Activated T-cell treated with anti-CD3 and anti-CD28 coated beads for 48 hours (primary cell): Measurements from ENCODE around the gene RAVER2.
"Not testable (repeated sequence)": the region's sequence is repeated elsewhere in the genome, so short reads cannot be mapped to it uniquely, and the experiment has no call there.

Source experiments
- DNase-seq: peaks from one replicate; pipeline ENCODE4 v3.0.0-alpha.2; 2020; ENCODE audit warnings: low read depth

The RAVER2 gene

GRCh38 chr1:64744492-64745180, at the start of gene RAVER2:
Gene RAVER2 (plus strand): TSS chr1:64745075. CDS start chr1:64745173, 98 bp downstream.
- DNase-seq, result peak; percentile 50

- no peak for DNase-seq
Observed at GRCh38 chr1:64696879-64697278, 48.0 kb upstream of the RAVER2 start.

GRCh38 chr1:64699327-64699726, 45.5 kb upstream of the RAVER2 start:
- DNase-seq, result no peak

GRCh38 chr1:64701071-64701470, 43.8 kb upstream of the RAVER2 start:
- DNase-seq, result no peak

GRCh38 chr1:64701886-64702285, 43.0 kb upstream of the RAVER2 start:
- DNase-seq, result no peak

- DNase-seq, result not testable (repeated sequence)
Observed at GRCh38 chr1:64702670-64703069, 42.2 kb upstream of the RAVER2 start.

GRCh38 chr1:64703600-64703999, 41.3 kb upstream of the RAVER2 start:
- DNase-seq, result no peak

GRCh38 chr1:64705591-64705990, 39.3 kb upstream of the RAVER2 start:
- DNase-seq, result no peak

GRCh38 chr1:64711266-64711665, 33.6 kb upstream of the RAVER2 start:
- DNase-seq, result no peak

GRCh38 chr1:64712049-64712448, 32.8 kb upstream of the RAVER2 start:
- no peak for DNase-seq

- no peak for DNase-seq
Observed at GRCh38 chr1:64715186-64715585, 29.7 kb upstream of the RAVER2 start.

GRCh38 chr1:64721135-64721534, 23.7 kb upstream of the RAVER2 start:
- no peak for DNase-seq

GRCh38 chr1:64721576-64722145, 23.2 kb upstream of the RAVER2 start:
- DNase-seq, result no peak

- DNase-seq, result no peak
Observed at GRCh38 chr1:64727861-64728260, 17.0 kb upstream of the RAVER2 start.

GRCh38 chr1:64733581-64734286, 11.1 kb upstream of the RAVER2 start:
- no peak for DNase-seq

- no peak for DNase-seq
Observed at GRCh38 chr1:64734287-64734652, 10.6 kb upstream of the RAVER2 start.

GRCh38 chr1:64740687-64741086, 4.2 kb upstream of the RAVER2 start:
- not testable (repeated sequence) for DNase-seq

- no peak for DNase-seq
Observed at GRCh38 chr1:64743954-64744491, 852 bp upstream of the RAVER2 start.

- peak; percentile 3 for DNase-seq
Observed at GRCh38 chr1:64745181-64745985, 508 bp downstream of the RAVER2 start.

GRCh38 chr1:64745986-64746940, 1.4 kb downstream of the RAVER2 start:
- DNase-seq, result no peak

- no peak for DNase-seq
Observed at GRCh38 chr1:64748222-64748621, 3.3 kb downstream of the RAVER2 start.
